RWPE2 (cell line): ENCODE measurements around the gene ADGRG1.

ENCODE experiments used
- ATAC-seq: fragments of 200-7000 bp; cut with Tn5 transposase; 3 replicates; pipeline ENCODE4 v1.9.1; 2021; ENCODE audit warnings: low read depth
- DNase-seq: peaks from one replicate; pipeline ENCODE4 v3.0.0-alpha.2; 2020; ENCODE audit warnings: low spot score
- H3K27ac ChIP-seq: fragments of 450-650 bp; 2 replicates; pipeline ENCODE4 v1.5.1; 2017; ENCODE audit warnings: mild to moderate bottlenecking; ENCODE audit not compliant: poor library complexity, severe bottlenecking
- H3K27me3 ChIP-seq: fragments of 250-450 bp; sonication (Bioruptor Pico); 2 replicates; pipeline ENCODE4 v1.5.1; 2021; ENCODE audit warnings: mild to moderate bottlenecking, moderate library complexity; ENCODE audit not compliant: insufficient read depth, poor library complexity, severe bottlenecking
- H3K36me3 ChIP-seq: fragments of 250-450 bp; sonication (Bioruptor Pico); 2 replicates; pipeline ENCODE4 v1.5.1; 2020; ENCODE audit warnings: low read depth, mild to moderate bottlenecking, moderate library complexity
- H3K4me1 ChIP-seq: fragments of 250-450 bp; sonication (Bioruptor Pico); 2 replicates; pipeline ENCODE4 v1.5.1; 2021; ENCODE audit warnings: mild to moderate bottlenecking, moderate library complexity; ENCODE audit not compliant: insufficient read depth, poor library complexity, severe bottlenecking
- H3K4me3 ChIP-seq: fragments of 250-450 bp; sonication (Bioruptor Pico); 2 replicates; pipeline ENCODE4 v1.5.1; 2021; ENCODE audit warnings: mild to moderate bottlenecking, moderate library complexity; ENCODE audit not compliant: severe bottlenecking
- H3K9me3 ChIP-seq: fragments of 250-450 bp; sonication (Bioruptor Pico); 2 replicates; pipeline ENCODE4 v1.5.1; 2021; ENCODE audit warnings: mild to moderate bottlenecking, moderate library complexity; ENCODE audit not compliant: severe bottlenecking
- CTCF ChIP-seq: fragments of 450-650 bp; IDR thresholded peaks from one replicate; pipeline ENCODE4 v1.5.1; 2017; ENCODE audit warnings: mild to moderate bottlenecking, moderate library complexity; ENCODE audit not compliant: poor library complexity, severe bottlenecking

The ADGRG1 gene

GRCh38 chr16:57645169-57645568 lies 16.7 kb downstream of the ADGRG1 start:
- Histone ChIP-seq H3K4me1 (peaks cover 33% of the 10 kb centered on the region), H3K27ac (peak overlapping the region; percentile 62), H3K27me3 (no peaks in the 10 kb centered on the region), H3K4me3 (no peak overlapping the region), H3K36me3 (peaks cover 56% of the 10 kb centered on the region), H3K9me3 (no peaks in the 10 kb centered on the region)
- ATAC-seq (no peak), DNase-seq (no peak)
- no peak for TF ChIP-seq CTCF

- peak; percentile 39 for ATAC-seq
- Histone ChIP-seq H3K4me1 (peaks cover 33% of the 10 kb centered on the region), H3K27me3 (no peaks in the 10 kb centered on the region), H3K4me3 (no peak overlapping the region), H3K9me3 (no peaks in the 10 kb centered on the region), H3K27ac (peak overlapping the region; percentile 62), H3K36me3 (peaks cover 55% of the 10 kb centered on the region)
- no peak for DNase-seq
- TF ChIP-seq CTCF, result no peak
These were observed 17.4 kb downstream of the ADGRG1 start for GRCh38 chr16:57645691-57646387.

DNA sequence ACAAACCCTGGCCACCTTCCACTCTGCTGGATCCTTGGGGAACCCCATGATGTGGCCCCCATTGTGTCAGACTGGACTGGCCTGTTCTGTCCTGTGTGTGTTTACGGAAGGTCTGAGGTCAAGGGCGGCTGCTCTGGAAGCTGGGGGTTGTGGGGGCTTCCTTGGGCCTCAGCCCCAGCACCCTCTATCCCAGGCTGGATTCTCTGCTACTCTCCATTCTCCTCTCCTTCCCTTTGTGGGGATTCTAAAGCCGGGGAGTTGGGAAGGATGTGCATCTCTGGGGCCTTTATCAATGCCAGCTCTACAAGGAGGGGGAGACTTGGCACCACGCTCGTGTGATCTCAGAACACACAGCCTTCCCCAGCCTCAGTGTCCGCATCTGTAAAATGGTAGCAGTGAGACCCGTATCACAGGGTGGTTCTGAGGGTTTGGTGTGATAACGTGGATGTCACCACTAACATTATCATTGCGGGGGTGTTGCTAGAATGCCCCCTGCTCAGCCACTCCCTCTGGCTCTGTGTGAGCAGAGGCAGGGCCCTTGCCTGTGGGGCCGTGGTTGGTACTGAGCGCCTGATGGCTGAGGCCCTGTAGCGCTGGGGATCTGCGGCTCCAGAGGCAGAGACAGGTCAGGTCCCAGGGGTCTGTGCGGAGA lies 18.1 kb downstream of the ADGRG1 start:
- Histone ChIP-seq H3K36me3 (peaks cover 62% of the 10 kb centered on the region), H3K9me3 (no peaks in the 10 kb centered on the region), H3K27me3 (no peaks in the 10 kb centered on the region), H3K27ac (peak overlapping the region; percentile 62), H3K4me3 (no peak overlapping the region), H3K4me1 (peaks cover 33% of the 10 kb centered on the region)
- no peak for ATAC-seq
- DNase-seq, result no peak
- no peak for TF ChIP-seq CTCF

- DNase-seq (no peak), ATAC-seq (no peak; the same call in 2 of the 3 replicates)
- Histone ChIP-seq H3K27ac (peak overlapping the region; percentile 62), H3K27me3 (no peaks in the 10 kb centered on the region), H3K4me1 (peaks cover 33% of the 10 kb centered on the region), H3K4me3 (no peak overlapping the region), H3K9me3 (no peaks in the 10 kb centered on the region), H3K36me3 (peaks cover 62% of the 10 kb centered on the region)
- no peak for TF ChIP-seq CTCF
These were observed 18.9 kb downstream of the ADGRG1 start for GRCh38 chr16:57647136-57647875.
